Lung (tissue), 12 donors: ENCODE data around the gene COL6A1. TPM values are rescaled to one million over a fixed set of nuclear protein-coding genes. Genes with fewer than 3 reads are reported as not detected.

ENCODE experiments used
- ATAC-seq: fragments of 200-7000 bp; cut with Tn5 transposase; one replicate; pipeline ENCODE4 v1.9.1; 2020; ENCODE audit warnings: moderate number of reproducible peaks; ENCODE audit not compliant: insufficient read depth, low FRiP score
- DNase-seq, 3 donors: peaks; one replicate each; pipeline ENCODE4 v3.0.0-alpha.2; 2013 to 2017
- H3K27ac ChIP-seq, 2 donors: one replicate each; pipeline ENCODE4 v1.5.1; 2013; ENCODE audit warnings: mild to moderate bottlenecking in 2 of 2, moderate library complexity in 2 of 2, control low read depth in 1 of 2, inconsistent platforms in 1 of 2, low read depth in 1 of 2, low read length in 1 of 2
- H3K27me3 ChIP-seq, 3 donors: one replicate each; pipeline ENCODE4 v1.5.1; 2013; ENCODE audit warnings: low read length in 2 of 3; ENCODE audit not compliant: control insufficient read depth in 3 of 3, insufficient read depth in 3 of 3
- H3K36me3 ChIP-seq, 4 donors: one replicate each; pipeline ENCODE4 v1.5.1; 2013; ENCODE audit warnings: low read length in 4 of 4, mild to moderate bottlenecking in 1 of 4, moderate library complexity in 1 of 4; ENCODE audit not compliant: control insufficient read depth in 4 of 4, insufficient read depth in 4 of 4
- H3K4me1 ChIP-seq, 5 donors: one replicate each; pipeline ENCODE4 v1.5.1; 2013; ENCODE audit warnings: low read length in 5 of 5, mild to moderate bottlenecking in 2 of 5, moderate library complexity in 1 of 5; ENCODE audit not compliant: control insufficient read depth in 5 of 5, insufficient read depth in 5 of 5
- H3K4me3 ChIP-seq: one replicate; pipeline ENCODE4 v1.5.1; 2013; ENCODE audit warnings: mild to moderate bottlenecking, control low read depth, moderate library complexity
- H3K9ac ChIP-seq, 2 donors: one replicate each; pipeline ENCODE4 v1.5.1; 2013; ENCODE audit warnings: low read length in 2 of 2, control low read depth in 1 of 2; ENCODE audit not compliant: insufficient read depth in 1 of 2
- H3K9me3 ChIP-seq, 4 donors: one replicate each; pipeline ENCODE4 v1.5.1; 2013; ENCODE audit warnings: low read length in 3 of 4, mild to moderate bottlenecking in 1 of 4, moderate library complexity in 1 of 4; ENCODE audit not compliant: control insufficient read depth in 4 of 4, insufficient read depth in 3 of 4
- CTCF ChIP-seq: IDR thresholded peaks from 2 replicates; pipeline ENCODE4 v1.5.1; 2012; ENCODE audit warnings: mild to moderate bottlenecking; ENCODE audit errors: control extremely low read depth, extremely low read depth
- WGBS, 2 donors: extraction: QIAGEN DNeasy Blood & Tissue Kit; methylation state at CpG; one replicate each; pipeline ENCODE4 v1.1.7; 2013; 5-methylcytosine and 5-hydroxymethylcytosine counted together
- polyA plus RNA-seq, 2 donors: library from polyadenylated mRNA; stranded (reverse); fragments of 200-250 nt; gene quantifications; one replicate each; pipeline ENCODE4 v1.2.1, GENCODE V29; 2013
- total RNA-seq, 2 donors: library from RNA; depleted of rRNA in 1 of 2; stranded (reverse); fragments of >200 nt in 1 of 2; gene quantifications; one replicate each; pipeline ENCODE4 v1.2.1, GENCODE V29; 2014 to 2021
- donor health status: control.
- donor health status: control.
- donor health status: Bipolar disorder and iron deficiency.
- donor health status: healthy.
- donor health status: DM: yes; HTN: yes; CAD: no.

COL6A1 gene
- total and polyA plus RNA-seq, 4 donors, result 107 to 399 (median 172) TPM

- Histone ChIP-seq H3K9me3 (no peaks in the 10 kb centered on the region), H3K27ac (no peak overlapping the region), H3K27me3 (no peaks in the 10 kb centered on the region), H3K9ac (no peak overlapping the region), H3K36me3 (no peaks in the 10 kb centered on the region), H3K4me1 (peaks cover 0 to 18% (median 3%) of the 10 kb centered on the region in 5 donors), H3K4me3 (no peak overlapping the region)
- peak in 1 of 3 donors; percentile 10 for DNase-seq
- WGBS, 2 donors, result 75 to 83% methylated on average over 22 of the region's 22 CpGs
- no peak for TF ChIP-seq CTCF
- ATAC-seq, result no peak
These were observed 29.8 kb downstream of the COL6A1 start for GRCh38 chr21:46011267-46011967.

- H3K9ac ChIP-seq, result no peak overlapping the region
- ATAC-seq (no peak), DNase-seq (no peak)
- H3K4me1 ChIP-seq, result peaks cover 0 to 18% (median 3%) of the 10 kb centered on the region in 5 donors
- H3K27me3 ChIP-seq, result no peaks in the 10 kb centered on the region
- H3K9me3 ChIP-seq, result no peaks in the 10 kb centered on the region
- 91 to 94% methylated on average over 4 of the region's 4 CpGs for WGBS, 2 donors
- TF ChIP-seq CTCF, result no peak
- no peak overlapping the region for H3K27ac ChIP-seq
- no peaks in the 10 kb centered on the region for H3K36me3 ChIP-seq
- H3K4me3 ChIP-seq, result no peak overlapping the region
These were observed 30.6 kb downstream of the COL6A1 start for GRCh38 chr21:46012154-46012553.

GRCh38 chr21:46014828-46015227, 33.3 kb downstream of the COL6A1 start:
- no peak overlapping the region for H3K27ac ChIP-seq
- no peak overlapping the region for H3K4me3 ChIP-seq
- TF ChIP-seq CTCF, result no peak
- ATAC-seq, result no peak
- WGBS, 2 donors, result 41 to 76% methylated on average over 2 of the region's 2 CpGs
- no peaks in the 10 kb centered on the region for H3K36me3 ChIP-seq
- H3K27me3 ChIP-seq, result no peaks in the 10 kb centered on the region
- DNase-seq, result no peak
- no peaks in the 10 kb centered on the region for H3K9me3 ChIP-seq
- peaks cover 0 to 10% (median 0%) of the 10 kb centered on the region in 5 donors for H3K4me1 ChIP-seq
- no peak overlapping the region for H3K9ac ChIP-seq

GRCh38 chr21:46017148-46017547, 35.6 kb downstream of the COL6A1 start:
- Histone ChIP-seq H3K36me3 (no peaks in the 10 kb centered on the region), H3K9me3 (no peaks in the 10 kb centered on the region), H3K9ac (no peak overlapping the region), H3K4me3 (no peak overlapping the region), H3K27me3 (no peaks in the 10 kb centered on the region), H3K4me1 (peaks cover 0 to 9% (median 7%) of the 10 kb centered on the region in 5 donors), H3K27ac (no peak overlapping the region)
- ATAC-seq, result no peak
- DNase-seq, result no peak
- TF ChIP-seq CTCF, result no peak
